MM.1S (cell line): ENCODE data around the gene CAMK1.

ENCODE experiments used
- EZH2 ChIP-seq: fragments of 300-600 bp; sonication (generic); optimal IDR thresholded peaks from 2 replicates; pipeline ENCODE3; 2017; ENCODE audit warnings: low read depth, mild to moderate bottlenecking, antibody characterized with exemption, low read length, mixed read lengths
- TF ChIP-seq, protein P1 (sequence below): fragments of 300-600 bp; sonication (generic); IDR thresholded peaks from 2 replicates; pipeline ENCODE4 v1.5.1; 2016; ENCODE audit warnings: antibody characterized with exemption, low read length, mixed read lengths

- TF ChIP-seq, protein P1, sequence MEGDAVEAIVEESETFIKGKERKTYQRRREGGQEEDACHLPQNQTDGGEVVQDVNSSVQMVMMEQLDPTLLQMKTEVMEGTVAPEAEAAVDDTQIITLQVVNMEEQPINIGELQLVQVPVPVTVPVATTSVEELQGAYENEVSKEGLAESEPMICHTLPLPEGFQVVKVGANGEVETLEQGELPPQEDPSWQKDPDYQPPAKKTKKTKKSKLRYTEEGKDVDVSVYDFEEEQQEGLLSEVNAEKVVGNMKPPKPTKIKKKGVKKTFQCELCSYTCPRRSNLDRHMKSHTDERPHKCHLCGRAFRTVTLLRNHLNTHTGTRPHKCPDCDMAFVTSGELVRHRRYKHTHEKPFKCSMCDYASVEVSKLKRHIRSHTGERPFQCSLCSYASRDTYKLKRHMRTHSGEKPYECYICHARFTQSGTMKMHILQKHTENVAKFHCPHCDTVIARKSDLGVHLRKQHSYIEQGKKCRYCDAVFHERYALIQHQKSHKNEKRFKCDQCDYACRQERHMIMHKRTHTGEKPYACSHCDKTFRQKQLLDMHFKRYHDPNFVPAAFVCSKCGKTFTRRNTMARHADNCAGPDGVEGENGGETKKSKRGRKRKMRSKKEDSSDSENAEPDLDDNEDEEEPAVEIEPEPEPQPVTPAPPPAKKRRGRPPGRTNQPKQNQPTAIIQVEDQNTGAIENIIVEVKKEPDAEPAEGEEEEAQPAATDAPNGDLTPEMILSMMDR = no peak
- no peak for TF ChIP-seq EZH2
These were observed 3.9 kb downstream of the CAMK1 start for GRCh38 chr3:9765865-9766264.
